Measurements from ENCODE around the gene DPEP1. TPM values are rescaled to one million over a fixed set of nuclear protein-coding genes. Genes with fewer than 3 reads are reported as not detected.

Gene DPEP1
- total and polyA plus RNA-seq, 4 experiments from 2014 or later: not detected

- intact Hi-C loops (cut with micrococcal nuclease): no loop called here
- Mint-ChIP-seq H3K36me3 (peaks cover 21 to 35% of the 10 kb centered on the region in 2 donors), H3K4me3 (no peak overlapping the region), H3K27me3 (no peaks in the 10 kb centered on the region), H3K27ac (peak overlapping the region in 1 of 7 donors; percentile 44), H3K4me1 (peaks cover 0 to 3% (median under 1%) of the 10 kb centered on the region in 4 donors), H3K9me3 (peaks cover 0 to 3% (median 0%) of the 10 kb centered on the region in 8 donors)
- no peaks in the 10 kb centered on the region for H3K4me1 ChIP-seq (ENCODE audit: insufficient read depth, low read length)
- H3K9me3 ChIP-seq (ENCODE audit: control insufficient read depth in 1 of 2, low read length in 2 of 2): no peaks in the 10 kb centered on the region
- DNase-seq: no peak
- no peaks in the 10 kb centered on the region for H3K27me3 ChIP-seq (ENCODE audit: insufficient read depth, low read length)
- no peak overlapping the region for H3K4me3 ChIP-seq (ENCODE audit: low read length in 2 of 2)
- CTCF ChIA-PET (ENCODE audit: partially characterized antibody): no interaction called here
- POLR2A ChIA-PET (ENCODE audit: partially characterized antibody): no interaction called here
- H3K36me3 ChIP-seq (ENCODE audit: insufficient read depth, low read length): peaks cover 34% of the 10 kb centered on the region
- no peak overlapping the region for H3K27ac ChIP-seq (ENCODE audit: low read depth, low read length)
Measured at GRCh38 chr16:89646270-89646669, 32.8 kb downstream of the DPEP1 start.

GRCh38 chr16:89646906-89647305 lies 33.5 kb downstream of the DPEP1 start:
- Mint-ChIP-seq H3K27ac (no peak overlapping the region), H3K9me3 (peaks cover 0 to 3% (median 0%) of the 10 kb centered on the region in 8 donors), H3K4me3 (no peak overlapping the region), H3K36me3 (peaks cover 23 to 40% of the 10 kb centered on the region in 2 donors), H3K27me3 (no peaks in the 10 kb centered on the region), H3K4me1 (peaks cover 0 to 3% (median 0%) of the 10 kb centered on the region in 4 donors)
- DNase-seq: no peak
- peaks cover 34% of the 10 kb centered on the region for H3K36me3 ChIP-seq (ENCODE audit: insufficient read depth, low read length)
- intact Hi-C loops (cut with micrococcal nuclease): no loop called here
- H3K4me3 ChIP-seq (ENCODE audit: low read length in 2 of 2): no peak overlapping the region
- H3K9me3 ChIP-seq (ENCODE audit: control insufficient read depth in 1 of 2, low read length in 2 of 2): no peaks in the 10 kb centered on the region
- POLR2A ChIA-PET (ENCODE audit: partially characterized antibody): no interaction called here
- no peak overlapping the region for H3K27ac ChIP-seq (ENCODE audit: low read depth, low read length)
- CTCF ChIA-PET (ENCODE audit: partially characterized antibody): no interaction called here
- no peaks in the 10 kb centered on the region for H3K27me3 ChIP-seq (ENCODE audit: insufficient read depth, low read length)
- H3K4me1 ChIP-seq (ENCODE audit: insufficient read depth, low read length): no peaks in the 10 kb centered on the region

- CTCF ChIA-PET (ENCODE audit: partially characterized antibody): no interaction called here
- Mint-ChIP-seq H3K27ac (peak overlapping the region in 2 of 7 donors; percentile 9 to 43), H3K4me1 (peaks cover 7 to 24% (median 17%) of the 10 kb centered on the region in 4 donors), H3K9me3 (peaks cover 0 to 3% (median 0%) of the 10 kb centered on the region in 8 donors), H3K36me3 (peaks cover 15 to 36% of the 10 kb centered on the region in 2 donors), H3K4me3 (no peak overlapping the region), H3K27me3 (no peaks in the 10 kb centered on the region)
- peaks cover 13% of the 10 kb centered on the region for H3K36me3 ChIP-seq (ENCODE audit: insufficient read depth, low read length)
- POLR2A ChIA-PET (ENCODE audit: partially characterized antibody): no interaction called here
- DNase-seq: no peak
- H3K27me3 ChIP-seq (ENCODE audit: insufficient read depth, low read length): no peaks in the 10 kb centered on the region
- no peak overlapping the region for H3K27ac ChIP-seq (ENCODE audit: low read depth, low read length)
- H3K4me3 ChIP-seq (ENCODE audit: low read length in 2 of 2): no peak overlapping the region
- intact Hi-C loops (cut with micrococcal nuclease): no loop called here
- peaks cover 10% of the 10 kb centered on the region for H3K4me1 ChIP-seq (ENCODE audit: insufficient read depth, low read length)
- H3K9me3 ChIP-seq (ENCODE audit: control insufficient read depth in 1 of 2, low read length in 2 of 2): no peaks in the 10 kb centered on the region
Measured at GRCh38 chr16:89651584-89651983, 38.1 kb downstream of the DPEP1 start.

GRCh38 chr16:89653656-89654295 lies 40.3 kb downstream of the DPEP1 start:
- CTCF ChIA-PET (ENCODE audit: partially characterized antibody): interaction anchor here (0.9 kb wide), 1 partner anchor 46 kb away, joined by 3 read pairs; no protein-coding TSS in a partner anchor
- intact Hi-C loops (cut with micrococcal nuclease): no loop called here

GRCh38 chr16:89655062-89655643 lies 41.7 kb downstream of the DPEP1 start:
- H3K36me3 ChIP-seq (ENCODE audit: insufficient read depth, low read length): peaks cover 4% of the 10 kb centered on the region
- peak overlapping the region in 6 of 7 donors; percentile 13 to 88 (median 48) for H3K27ac Mint-ChIP-seq
- H3K9me3 Mint-ChIP-seq: no peaks in the 10 kb centered on the region
- peaks cover 13 to 41% (median 26%) of the 10 kb centered on the region in 4 donors for H3K4me1 Mint-ChIP-seq
- H3K36me3 Mint-ChIP-seq: peaks cover 4 to 24% of the 10 kb centered on the region in 2 donors
- H3K27me3 ChIP-seq (ENCODE audit: insufficient read depth, low read length): no peaks in the 10 kb centered on the region
- H3K4me1 ChIP-seq (ENCODE audit: insufficient read depth, low read length): peaks cover 21% of the 10 kb centered on the region
- H3K27me3 Mint-ChIP-seq: no peaks in the 10 kb centered on the region
- DNase-seq: no peak
- H3K9me3 ChIP-seq (ENCODE audit: control insufficient read depth in 1 of 2, low read length in 2 of 2): no peaks in the 10 kb centered on the region
- ChIA-PET POLR2A (ENCODE audit: partially characterized antibody) (interaction anchor here (1.7 kb wide), 1 partner anchor 13 kb away, joined by 4 read pairs; no protein-coding TSS in a partner anchor), CTCF (ENCODE audit: partially characterized antibody) (no interaction called here)
- peak overlapping the region in 7 of 8 donors; percentile 36 to 82 (median 68) for H3K4me3 Mint-ChIP-seq
- H3K27ac ChIP-seq (ENCODE audit: low read depth, low read length): no peak overlapping the region
- no peak overlapping the region for H3K4me3 ChIP-seq (ENCODE audit: low read length in 2 of 2)
- intact Hi-C loops (cut with micrococcal nuclease): no loop called here

More at GRCh38 chr16:89653656-89654295, 40.3 kb downstream of the DPEP1 start:
- no peak for DNase-seq
- Mint-ChIP-seq H3K27ac (peak overlapping the region in 2 of 7 donors; percentile 47 to 88), H3K4me3 (peak overlapping the region in 6 of 8 donors; percentile 10 to 70 (median 38)), H3K36me3 (peaks cover 10 to 32% of the 10 kb centered on the region in 2 donors), H3K27me3 (no peaks in the 10 kb centered on the region), H3K9me3 (no peaks in the 10 kb centered on the region), H3K4me1 (peaks cover 13 to 39% (median 25%) of the 10 kb centered on the region in 4 donors)
- Histone ChIP-seq H3K4me3 (ENCODE audit: low read length in 2 of 2) (no peak overlapping the region), H3K9me3 (ENCODE audit: control insufficient read depth in 1 of 2, low read length in 2 of 2) (no peaks in the 10 kb centered on the region), H3K27ac (ENCODE audit: low read depth, low read length) (no peak overlapping the region), H3K36me3 (ENCODE audit: insufficient read depth, low read length) (peaks cover 7% of the 10 kb centered on the region), H3K4me1 (ENCODE audit: insufficient read depth, low read length) (peaks cover 21% of the 10 kb centered on the region), H3K27me3 (ENCODE audit: insufficient read depth, low read length) (no peaks in the 10 kb centered on the region)
- POLR2A ChIA-PET (ENCODE audit: partially characterized antibody): no interaction called here

- Histone ChIP-seq H3K4me1 (ENCODE audit: insufficient read depth, low read length) (peaks cover 21% of the 10 kb centered on the region), H3K9me3 (ENCODE audit: control insufficient read depth in 1 of 2, low read length in 2 of 2) (no peaks in the 10 kb centered on the region), H3K4me3 (ENCODE audit: low read length in 2 of 2) (peak overlapping the region in 1 of 2 donors; percentile 92), H3K27ac (ENCODE audit: low read depth, low read length) (peak overlapping the region; percentile 93), H3K27me3 (ENCODE audit: insufficient read depth, low read length) (no peaks in the 10 kb centered on the region), H3K36me3 (ENCODE audit: insufficient read depth, low read length) (no peaks in the 10 kb centered on the region)
- H3K36me3 Mint-ChIP-seq: peaks cover 8 to 23% of the 10 kb centered on the region in 2 donors
- H3K4me3 Mint-ChIP-seq: peak overlapping the region; percentile 72 to 91 (median 80)
- no peaks in the 10 kb centered on the region for H3K9me3 Mint-ChIP-seq
- ChIA-PET POLR2A (ENCODE audit: partially characterized antibody) (interaction anchor here (0.8 to 1.7 kb wide), 3 partner anchors 11 to 44 kb away, joined by 3 to 11 read pairs (median 4); partner anchors contain the start of gene CDK10), CTCF (ENCODE audit: partially characterized antibody) (interaction anchor here (3.1 kb wide), 1 partner anchor 43 kb away, joined by 10 read pairs; no protein-coding TSS in a partner anchor)
- peaks cover 13 to 46% (median 26%) of the 10 kb centered on the region in 4 donors for H3K4me1 Mint-ChIP-seq
- no peaks in the 10 kb centered on the region for H3K27me3 Mint-ChIP-seq
- peak overlapping the region; percentile 74 to 92 (median 88) for H3K27ac Mint-ChIP-seq
- intact Hi-C loops (cut with micrococcal nuclease): loop anchor here (1.0 kb wide), 2 partner anchors 30 to 45 kb away; partner anchors contain the start of genes CDK10 and SPATA2L
- DNase-seq: no peak
Measured at GRCh38 chr16:89656435-89657121, 43.1 kb downstream of the DPEP1 start.
